HG02938 (cell line): ENCODE data around the gene BRIP1.
"Not testable (repeated sequence)": the region's sequence is repeated elsewhere in the genome, so short reads cannot be mapped to it uniquely, and the experiment has no call there.

Experiments used
- ATAC-seq: cut with Tn5 transposase; IDR thresholded peaks from one replicate; pipeline ENCODE4 v1.9.1; 2021; ENCODE audit warnings: mild to moderate bottlenecking, moderate library complexity; ENCODE audit not compliant: unreplicated experiment

Gene BRIP1

DNA sequence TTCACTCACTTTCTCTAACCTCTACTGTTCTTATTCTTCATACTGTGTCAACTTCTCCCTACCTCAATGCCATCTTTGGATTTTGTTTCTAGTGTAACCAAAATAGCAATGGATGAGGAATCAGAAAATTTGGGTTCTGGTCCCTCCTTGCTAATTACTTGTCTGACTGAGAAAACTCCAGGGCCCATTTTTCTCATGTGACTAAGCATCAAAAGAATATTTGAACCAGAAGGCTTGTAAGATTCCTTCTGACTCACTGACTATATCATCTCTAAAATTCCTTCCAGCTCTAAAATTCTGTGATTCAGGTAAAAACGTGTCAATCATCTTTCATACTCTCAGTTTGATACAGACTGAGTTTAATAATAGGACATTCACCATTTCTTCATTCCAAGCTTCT is 57.9 kb downstream of the BRIP1 start:
- ATAC-seq: no peak

DNA sequence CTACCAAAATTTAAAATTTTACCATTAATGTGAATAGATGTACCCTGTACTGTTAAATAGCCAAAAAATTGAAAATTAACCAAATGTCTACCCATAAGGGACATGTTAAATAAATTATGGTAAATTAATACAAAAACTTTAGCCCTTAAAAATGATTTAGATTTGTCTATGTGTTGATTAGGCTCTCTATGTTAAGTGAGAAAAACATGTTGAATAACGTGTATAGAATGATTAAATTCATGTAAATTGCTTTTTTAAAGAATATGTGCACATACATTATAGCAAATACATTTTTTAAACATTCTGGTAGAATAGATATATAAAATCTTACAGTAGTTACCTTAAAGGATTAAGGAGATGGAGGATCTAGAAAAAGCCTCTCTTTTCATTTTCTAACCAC is 59.5 kb downstream of the BRIP1 start:
- ATAC-seq: no peak

DNA sequence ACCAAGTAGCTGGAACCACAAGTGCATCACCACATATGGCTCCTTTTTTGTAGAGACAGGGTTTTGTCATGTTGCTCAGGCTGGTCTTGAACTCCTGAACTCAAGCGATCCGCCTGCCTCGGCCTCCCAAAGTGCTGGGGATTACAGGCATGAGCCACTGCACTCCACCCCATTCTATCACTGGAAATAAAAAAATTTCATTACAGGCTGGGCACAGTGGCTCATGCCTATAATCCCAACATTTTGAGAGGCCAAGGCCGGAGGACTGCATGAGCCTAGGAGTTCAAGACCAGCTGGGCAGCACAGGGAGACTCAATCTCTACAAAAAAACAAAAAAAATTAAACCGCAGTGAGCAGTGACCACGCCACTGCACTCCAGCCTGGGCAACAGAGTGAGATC is 60.1 kb downstream of the BRIP1 start:
- no peak for ATAC-seq

DNA sequence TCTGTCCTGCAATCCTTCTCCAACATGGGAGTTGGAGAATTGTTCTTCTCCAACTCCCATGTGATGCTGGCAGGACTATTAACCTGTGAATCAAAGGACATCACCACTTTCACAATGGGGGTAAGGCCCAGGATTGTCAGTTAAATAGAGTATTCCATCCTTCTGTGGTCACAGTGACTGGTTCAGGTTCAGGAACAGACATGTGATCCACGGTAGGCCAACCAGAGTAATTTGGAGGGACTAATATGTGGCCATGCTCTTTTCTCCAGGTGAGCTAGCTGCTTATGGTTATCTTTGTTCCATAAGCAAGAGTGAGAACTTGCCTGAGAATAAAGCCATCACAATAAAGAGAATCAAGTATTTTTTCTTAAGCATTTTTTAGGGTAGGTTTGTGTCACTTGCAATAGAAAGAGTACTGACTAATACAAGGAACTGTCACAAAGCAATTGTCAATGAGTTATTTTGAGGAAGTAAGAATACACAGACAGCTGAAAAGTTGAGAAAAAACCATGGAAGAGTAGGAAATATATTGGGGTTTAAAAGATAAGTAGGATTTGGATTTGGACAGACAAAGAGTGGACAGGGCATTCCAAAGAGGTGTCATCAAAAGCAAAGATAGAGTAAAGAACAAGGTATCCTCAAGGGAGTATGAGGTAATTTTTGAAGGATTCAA is 63.4 kb downstream of the BRIP1 start:
- ATAC-seq: peak; percentile 52

DNA sequence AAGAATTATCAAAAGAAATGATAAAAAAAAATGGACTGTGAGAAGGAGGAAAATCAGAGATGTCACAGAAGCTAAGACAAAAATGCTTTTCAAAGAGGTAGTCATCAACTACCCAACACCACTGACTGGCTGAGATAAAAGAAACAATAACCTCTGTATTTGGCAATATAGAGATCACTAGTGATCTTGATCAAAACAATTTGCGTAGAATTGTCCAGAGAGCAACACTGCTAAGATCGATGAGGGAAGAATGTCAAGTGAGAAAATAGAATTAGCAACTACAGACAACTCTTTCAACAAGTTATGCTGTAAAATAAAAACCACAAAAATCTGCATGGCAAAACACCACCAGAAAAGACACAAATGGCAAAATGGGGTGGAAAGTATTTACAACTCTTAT is 66.0 kb downstream of the BRIP1 start:
- no peak for ATAC-seq

DNA sequence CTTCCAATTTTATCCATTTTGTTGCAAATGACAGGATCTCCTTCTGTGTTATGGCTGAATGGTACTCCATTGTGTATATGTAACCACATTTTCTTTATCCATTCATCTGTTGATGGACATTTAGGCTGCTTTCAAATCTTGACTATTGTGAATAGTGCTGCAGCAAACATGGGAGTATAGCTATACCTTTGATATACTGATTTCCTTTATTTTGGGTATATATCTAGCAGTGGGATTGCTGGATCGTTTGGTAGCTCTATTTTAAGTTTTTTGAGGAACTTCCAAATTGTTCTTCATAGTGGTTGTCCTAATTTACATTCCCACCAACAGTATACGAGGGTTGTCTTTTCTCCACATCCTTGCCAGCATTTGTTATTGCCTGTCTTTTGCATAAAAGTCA is 67.8 kb downstream of the BRIP1 start:
- no peak for ATAC-seq

DNA sequence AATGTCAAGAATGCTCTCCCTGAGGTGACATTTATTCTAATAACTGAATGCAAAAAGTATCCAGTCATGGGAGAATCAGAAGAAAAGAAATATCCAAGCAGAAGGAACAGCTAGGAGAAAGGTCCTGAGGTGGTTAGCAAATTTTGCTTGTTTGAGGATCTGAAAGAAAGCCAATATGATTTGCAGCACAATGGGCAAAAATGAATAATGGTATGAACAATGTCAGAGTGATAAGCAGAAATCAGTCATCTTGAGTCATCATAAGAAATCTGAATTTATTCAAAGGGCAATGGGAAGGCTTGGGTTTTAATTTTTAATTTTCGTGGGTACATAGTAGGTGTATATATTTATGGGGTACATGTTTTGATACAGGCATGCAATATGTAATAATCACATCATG is 68.5 kb downstream of the BRIP1 start:
- no peak for ATAC-seq

DNA sequence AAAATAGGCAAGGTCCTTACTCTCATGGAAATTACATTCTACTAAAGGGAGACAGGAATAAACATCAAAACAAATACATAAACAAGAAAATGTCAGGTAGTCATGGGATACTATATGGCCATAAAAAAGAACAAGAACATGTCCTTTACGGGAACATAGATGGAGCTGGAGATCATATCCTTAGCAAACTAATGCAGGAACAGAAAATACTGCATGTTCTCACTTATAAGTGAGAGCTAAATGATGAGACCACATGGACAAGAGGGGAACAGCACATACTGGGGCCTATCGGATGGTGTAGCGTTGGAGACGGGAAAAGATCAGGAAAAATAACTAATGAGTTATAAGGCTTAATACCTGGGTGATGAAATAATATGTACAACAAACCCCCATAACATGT is 69.1 kb downstream of the BRIP1 start:
- ATAC-seq: no peak

DNA sequence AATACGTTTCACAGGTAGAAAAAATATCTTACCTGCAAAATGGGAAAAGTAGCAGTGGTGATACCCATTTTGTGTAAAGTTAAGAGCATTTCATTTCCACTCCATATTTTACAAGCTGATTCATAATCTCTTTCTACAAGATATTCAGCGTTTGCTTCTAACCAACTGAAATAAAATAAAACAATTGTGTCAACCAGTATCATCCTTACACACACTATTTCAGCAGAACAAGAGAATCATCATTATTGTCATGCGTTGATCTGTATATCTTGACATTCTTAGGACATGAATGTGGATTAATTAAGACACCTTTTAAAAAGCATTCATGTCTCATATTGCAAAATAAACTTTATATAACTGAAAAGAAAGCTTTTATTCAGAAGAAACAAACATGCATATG is 69.8 kb downstream of the BRIP1 start:
- ATAC-seq: no peak

DNA sequence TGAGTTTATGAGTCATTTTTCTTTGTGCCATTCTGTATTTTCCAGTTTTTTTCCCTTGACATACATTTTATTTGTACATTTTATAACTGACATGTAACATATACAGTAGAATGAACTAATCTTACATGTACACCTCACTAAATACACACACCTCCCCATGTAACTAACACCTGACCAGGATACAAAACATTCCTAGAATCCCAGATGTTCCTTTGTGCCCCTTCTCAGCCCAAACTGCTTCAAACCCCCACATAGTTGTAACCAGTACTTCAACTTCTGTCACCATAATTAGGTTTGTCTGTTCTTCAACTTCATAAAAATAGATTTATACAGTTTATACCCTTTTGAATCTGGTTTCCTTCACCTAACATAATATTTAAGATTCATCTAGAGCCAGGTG is 73.5 kb downstream of the BRIP1 start:
- ATAC-seq: no peak

DNA sequence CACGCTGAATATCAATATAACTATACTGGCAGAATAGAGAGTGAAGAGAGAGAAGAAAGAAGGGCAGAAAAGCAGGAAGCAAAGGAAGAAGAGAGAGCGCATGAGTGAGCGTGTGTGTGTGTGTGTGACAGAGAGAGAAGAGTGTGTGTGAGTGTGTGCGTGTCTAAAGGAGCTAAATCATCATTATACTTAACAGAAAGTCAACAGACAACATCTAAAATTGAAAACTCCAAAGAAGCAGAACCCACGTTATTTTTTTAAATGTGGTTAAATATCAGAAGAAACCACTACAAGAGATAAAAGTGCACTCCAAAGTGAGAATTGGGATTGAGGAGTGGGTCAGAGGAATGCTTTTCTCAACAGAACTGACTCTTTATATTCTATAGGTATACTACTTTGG is 77.2 kb downstream of the BRIP1 start:
- ATAC-seq: no peak

DNA sequence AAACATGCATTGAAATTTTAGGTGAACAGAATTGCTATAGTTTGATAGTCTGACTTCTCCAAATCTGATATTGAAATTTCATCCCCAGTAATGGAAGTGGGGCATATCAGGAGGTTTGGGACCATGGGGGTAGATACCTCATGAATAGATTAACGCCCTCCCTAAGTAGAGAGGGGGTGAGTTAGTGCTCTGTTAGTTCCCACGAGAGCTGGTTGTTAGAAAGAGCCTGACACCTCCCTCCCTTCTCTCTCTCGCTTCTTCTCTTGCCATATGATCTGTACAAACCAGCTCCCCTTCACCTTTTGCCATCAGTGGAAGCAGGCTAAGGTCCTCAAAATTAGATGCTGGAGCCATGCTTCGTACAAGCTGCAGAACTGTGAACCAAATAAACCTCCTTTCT is 78.8 kb downstream of the BRIP1 start:
- ATAC-seq: no peak

DNA sequence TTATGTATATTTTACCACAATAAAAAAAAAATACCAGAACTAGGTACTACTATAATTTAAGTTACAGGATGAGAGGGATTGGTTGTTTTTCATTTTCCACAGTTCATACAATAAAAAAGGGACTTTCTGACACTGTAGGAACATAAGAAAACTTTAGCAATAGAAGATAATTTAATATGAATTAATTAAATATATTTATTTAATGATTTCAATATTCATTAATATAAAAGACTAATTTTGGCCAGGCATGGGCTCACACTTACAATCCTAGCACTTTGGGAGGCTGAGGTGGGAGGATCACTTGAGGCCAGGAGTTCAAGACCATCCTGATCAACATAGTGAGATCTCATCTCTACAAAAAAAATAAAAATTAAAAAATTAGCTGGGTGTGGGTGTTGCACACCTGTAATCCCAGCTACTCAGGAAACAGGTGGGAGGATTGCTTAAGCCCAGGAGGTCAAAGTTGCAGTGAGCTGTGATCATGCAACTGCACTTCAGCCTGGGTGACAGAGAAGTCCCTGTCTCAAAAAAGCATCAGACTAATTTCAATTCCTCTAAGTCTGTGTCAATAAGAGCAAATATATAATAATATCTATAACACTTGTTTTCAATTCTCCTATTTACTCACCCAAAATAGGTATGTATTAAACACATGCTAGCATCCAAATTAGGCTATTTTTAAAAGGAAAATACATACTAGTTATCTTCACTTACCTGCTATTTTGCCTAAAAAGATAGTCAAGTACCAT is 79.6 kb downstream of the BRIP1 start:
- ATAC-seq: no peak

DNA sequence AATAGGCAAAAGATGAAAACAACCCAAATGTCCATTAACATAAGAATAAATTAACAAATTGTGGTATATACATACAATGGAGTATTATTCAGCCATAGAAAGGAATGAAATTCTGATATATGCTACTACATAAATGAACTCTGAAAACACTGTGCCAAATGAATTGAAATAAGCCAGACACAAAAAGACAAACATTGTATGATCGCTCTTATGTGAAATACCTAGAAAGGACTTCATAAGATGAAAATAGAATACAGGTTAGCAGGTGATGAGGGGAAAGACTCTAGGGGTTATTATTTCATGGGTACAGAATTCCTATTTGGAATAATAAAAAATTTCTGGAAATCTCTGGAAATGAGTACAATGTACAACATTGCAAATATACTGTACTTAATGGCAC is 80.2 kb downstream of the BRIP1 start:
- ATAC-seq: no peak

DNA sequence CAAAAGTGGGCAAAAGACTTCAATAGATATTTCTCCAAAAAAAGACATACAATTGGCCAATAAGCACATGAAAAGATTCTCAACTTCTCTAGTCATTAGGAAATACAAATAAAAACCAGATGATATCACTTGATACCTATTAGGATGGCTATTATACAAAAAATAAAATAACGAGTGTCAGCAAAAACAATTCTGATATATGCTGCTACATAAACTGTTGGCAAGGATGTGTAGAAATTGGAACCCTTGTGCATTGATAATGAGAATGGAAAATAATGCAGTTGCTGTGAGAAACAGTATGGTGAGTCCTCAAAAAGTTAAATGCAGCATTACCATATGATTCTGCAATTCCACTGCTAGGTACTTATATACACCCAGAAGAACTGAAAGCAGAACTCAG is 80.6 kb downstream of the BRIP1 start:
- no peak for ATAC-seq

DNA sequence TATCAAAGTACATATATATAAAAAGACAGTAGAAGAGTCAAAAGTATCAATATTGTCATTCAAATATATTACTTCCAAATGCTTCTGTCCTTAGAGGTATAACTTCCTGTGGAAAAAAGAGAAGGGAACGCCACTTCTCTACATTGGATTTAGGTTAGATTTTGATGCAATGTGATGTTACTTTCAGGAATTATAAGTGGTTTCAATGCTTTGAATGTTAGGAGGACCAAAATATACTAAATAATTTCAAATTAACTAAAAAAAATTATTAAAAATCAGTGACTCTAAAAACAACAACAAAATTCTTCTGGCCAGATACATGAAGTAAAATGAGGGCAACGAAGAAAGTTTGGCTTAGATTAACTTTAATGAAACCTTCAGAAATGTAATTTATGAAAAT is 88.0 kb downstream of the BRIP1 start:
- ATAC-seq: no peak

DNA sequence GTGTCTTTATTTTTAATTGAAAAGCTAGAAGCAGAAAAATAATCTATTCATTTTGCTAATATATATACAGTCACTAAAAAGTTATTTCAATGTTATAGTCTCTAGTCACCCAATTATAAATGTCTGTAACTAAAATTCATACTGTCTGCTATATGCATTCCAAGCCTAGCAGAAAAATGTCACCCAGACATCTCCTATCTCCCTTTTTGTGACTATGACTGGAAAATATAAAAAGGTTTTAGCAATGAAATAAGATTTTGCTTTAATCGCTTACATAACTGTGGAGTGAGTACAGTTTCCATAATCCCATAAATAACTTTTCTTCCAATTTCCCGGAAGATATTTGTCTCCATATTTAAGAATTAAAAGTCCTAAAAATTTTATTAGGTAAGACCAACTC is 88.6 kb downstream of the BRIP1 start:
- no peak for ATAC-seq

DNA sequence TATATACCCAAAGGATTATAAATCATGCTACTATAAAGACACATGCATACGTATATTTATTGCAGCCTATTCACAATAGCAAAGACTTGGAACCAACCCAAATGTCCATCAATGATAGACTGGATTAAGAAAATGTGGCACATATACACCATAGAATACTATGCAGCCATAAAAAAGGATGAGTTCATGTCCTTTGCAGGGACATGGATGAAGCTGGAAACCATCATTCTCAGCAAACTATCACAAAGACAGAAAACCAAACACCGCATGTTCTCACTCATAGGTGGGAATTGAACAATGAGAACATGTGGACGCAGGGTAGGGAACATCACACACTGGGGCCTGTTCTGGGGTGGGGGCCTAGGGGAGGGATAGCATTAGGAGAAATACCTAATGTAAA is 89.2 kb downstream of the BRIP1 start:
- not testable (repeated sequence) for ATAC-seq

DNA sequence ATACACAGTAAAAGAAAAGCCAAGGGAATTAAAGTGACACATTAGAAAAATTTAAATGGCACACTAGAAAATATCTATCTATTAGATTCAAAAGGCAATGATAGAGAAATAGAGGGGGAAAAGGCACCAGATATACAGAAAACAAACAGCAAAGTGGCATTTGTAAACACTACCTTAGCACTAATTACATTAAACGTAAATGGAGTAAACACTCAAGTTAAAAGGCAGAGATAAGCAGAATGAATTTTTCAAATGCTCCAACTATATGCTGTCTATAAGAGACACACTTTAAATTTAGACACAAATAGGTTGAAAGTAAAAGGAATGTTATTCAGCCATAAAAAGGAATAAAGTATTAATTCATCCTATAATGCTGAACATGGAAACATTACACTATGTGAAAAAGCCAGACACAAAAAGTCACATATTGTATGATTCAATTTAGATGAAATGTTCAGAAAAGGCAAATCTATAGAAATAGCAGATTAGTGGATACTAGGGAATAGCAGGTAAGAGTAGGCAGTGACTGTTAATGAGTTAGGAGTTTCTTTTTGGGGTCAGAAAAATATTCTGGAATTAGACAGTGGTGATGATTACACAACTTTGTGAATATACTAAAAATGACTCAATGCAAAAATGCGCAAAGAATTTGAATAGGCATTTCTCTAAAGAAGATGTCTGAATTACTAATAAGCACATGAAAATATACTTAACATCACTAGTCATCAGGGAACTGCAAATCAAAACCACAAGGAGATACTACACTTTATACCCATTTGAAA is 92.4 kb downstream of the BRIP1 start:
- no peak for ATAC-seq

DNA sequence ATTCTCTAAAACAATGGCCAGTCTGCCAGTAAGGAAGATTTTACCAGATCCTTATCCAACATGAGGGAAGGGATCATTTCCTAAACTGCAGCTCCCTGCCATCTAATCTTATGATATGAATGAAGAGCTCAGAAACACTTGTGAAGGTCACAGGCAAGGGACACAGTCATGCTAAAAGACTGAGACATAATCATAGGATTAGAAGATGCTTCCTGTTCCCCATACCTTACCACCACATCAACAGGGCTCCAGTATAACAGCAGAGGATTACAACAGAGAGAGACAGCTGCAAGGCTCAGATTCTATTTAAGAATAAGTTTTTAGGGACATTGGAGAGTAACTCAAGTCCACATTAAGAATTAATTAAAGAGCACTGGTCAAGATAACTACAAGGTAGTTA is 93.3 kb downstream of the BRIP1 start:
- ATAC-seq: no peak

DNA sequence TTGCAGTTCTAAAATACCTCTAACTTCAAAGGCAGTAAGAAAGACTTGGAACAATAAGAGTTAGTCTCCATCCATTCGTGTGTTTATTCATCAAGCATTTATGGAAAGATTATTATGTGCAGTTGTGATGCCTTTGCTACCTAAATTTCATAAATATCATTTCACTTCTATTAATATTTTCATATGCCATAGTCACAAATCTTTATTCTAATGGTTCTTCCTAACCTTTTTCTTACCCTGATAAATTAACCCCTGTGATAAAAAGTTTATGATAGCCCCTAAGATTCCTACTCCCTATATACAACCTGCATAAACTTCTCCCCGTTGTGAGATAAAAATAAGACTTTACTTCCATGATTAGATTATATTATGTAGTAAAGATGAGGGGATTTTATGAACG is 94.9 kb downstream of the BRIP1 start:
- no peak for ATAC-seq

DNA sequence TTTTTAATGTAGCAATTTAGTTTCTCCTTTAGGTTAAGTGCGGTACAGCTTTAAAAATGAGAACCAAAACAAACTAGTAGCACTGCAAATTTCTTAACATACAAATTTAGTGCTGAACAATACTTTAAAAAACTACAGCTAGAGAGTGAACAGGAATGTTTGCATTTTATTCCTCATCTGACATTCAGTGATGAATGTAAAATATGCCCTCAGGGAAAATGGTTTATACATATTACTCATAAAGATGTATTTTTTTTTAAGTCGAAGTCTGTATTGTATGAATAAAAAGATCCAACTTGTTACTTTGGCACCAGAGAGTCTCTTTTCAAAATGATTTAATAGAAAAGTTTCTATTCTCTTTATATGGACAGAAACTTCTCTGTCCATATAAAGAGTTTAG is 96.8 kb downstream of the BRIP1 start:
- ATAC-seq: no peak
